PFSK-1 (cell line): ENCODE measurements around the gene EHMT2.

Source experiments
- FOXP2 ChIP-seq: optimal IDR thresholded peaks from 2 replicates; pipeline ENCODE3; 2011; ENCODE audit warnings: borderline replicate concordance, control low read depth, inconsistent platforms; ENCODE audit not compliant: insufficient read depth; ENCODE audit errors: extremely low read length, extremely low read depth
- POLR2AphosphoS5 ChIP-seq: IDR thresholded peaks from 2 replicates; pipeline ENCODE4 v1.6.1; 2012; ENCODE audit warnings: low read depth, mild to moderate bottlenecking, control low read depth, low read length, moderate library complexity
- REST ChIP-seq, 2 experiments: IDR thresholded peaks; 2 replicates each; pipeline versions ENCODE4 v1.6.1 to v1.8.0; 2011 to 2012; ENCODE audit warnings: low read depth in 2 of 2, low read length in 2 of 2, control low read depth in 1 of 2, inconsistent platforms in 1 of 2, mild to moderate bottlenecking in 1 of 2, moderate library complexity in 1 of 2; ENCODE audit not compliant: insufficient read depth in 1 of 2
- SIN3A ChIP-seq: IDR thresholded peaks from 2 replicates; pipeline ENCODE4 v1.6.1; 2012; ENCODE audit warnings: mild to moderate bottlenecking, low read length, moderate library complexity, borderline replicate concordance; ENCODE audit not compliant: insufficient read depth
- TAF1 ChIP-seq: IDR thresholded peaks from 2 replicates; pipeline ENCODE4 v1.6.1; 2012; ENCODE audit warnings: low read length, control low read depth, borderline replicate concordance; ENCODE audit not compliant: insufficient read depth

The EHMT2 gene

GRCh38 chr6:31877125-31877650, 20.3 kb downstream of the EHMT2 start:
- TF ChIP-seq TAF1 (no peak), REST (IDR thresholded peaks at IDR 0.05; ENCODE audit: insufficient read depth in 1 of 2, low read depth in 2 of 2, low read length in 2 of 2) (no peak), SIN3A (no peak), FOXP2 (no peak), POLR2AphosphoS5 (no peak)

- TF ChIP-seq POLR2AphosphoS5, result no peak
- no peak for TF ChIP-seq TAF1
- TF ChIP-seq REST (IDR thresholded peaks at IDR 0.05; ENCODE audit: insufficient read depth in 1 of 2, low read depth in 2 of 2, low read length in 2 of 2), result no peak
- no peak for TF ChIP-seq SIN3A
- TF ChIP-seq FOXP2, result no peak
These were observed 21.1 kb downstream of the EHMT2 start for GRCh38 chr6:31876357-31876756.

- TF ChIP-seq TAF1 (no peak), FOXP2 (no peak)
These were observed 21.6 kb downstream of the EHMT2 start for GRCh38 chr6:31875877-31876276.

- no peak for TF ChIP-seq SIN3A
- no peak for TF ChIP-seq REST (IDR thresholded peaks at IDR 0.05; ENCODE audit: insufficient read depth in 1 of 2, low read depth in 2 of 2, low read length in 2 of 2)
These were observed 22.5 kb downstream of the EHMT2 start for GRCh38 chr6:31874836-31875572.

GRCh38 chr6:31874084-31874670, 23.3 kb downstream of the EHMT2 start:
- TF ChIP-seq SIN3A (no peak), POLR2AphosphoS5 (no peak), TAF1 (no peak), REST (IDR thresholded peaks at IDR 0.05; ENCODE audit: insufficient read depth in 1 of 2, low read depth in 2 of 2, low read length in 2 of 2) (no peak), FOXP2 (no peak)
